ENCODE measurements around the gene RABEP1. TPM values are rescaled to one million over a fixed set of nuclear protein-coding genes. Genes with fewer than 3 reads are reported as not detected.

Gene RABEP1
- total RNA-seq, 4 donors from 2014 or later, result 55.4 to 94.8 (median 87.2) TPM

- DNase-seq (no peak), ATAC-seq (no peak)
- Histone ChIP-seq H3K4me1 (no peaks in the 10 kb centered on the region), H3K36me3 (peaks cover 5 to 92% of the 10 kb centered on the region in 2 donors), H3K9me3 (no peaks in the 10 kb centered on the region), H3K4me3 (no peak overlapping the region), H3K27me3 (no peaks in the 10 kb centered on the region), H3K27ac (no peak overlapping the region)
- in situ Hi-C loops (cut with MboI; ENCODE audit: low sequenced_read_pairs in 4 of 4), result no loop called here
- intact Hi-C loops (cut with DNase I; ENCODE audit: low total_unique reads), result no loop called here
- no peak for TF ChIP-seq CTCF (IDR thresholded peaks at IDR 0.05 in 4 of 5, conservative IDR thresholded peaks at IDR 0.05 in 1 of 5)
- TF ChIP-seq POLR2A (IDR thresholded peaks at IDR 0.05), result no peak
Measured at GRCh38 chr17:5391678-5392077, 109.6 kb downstream of the RABEP1 start.

GRCh38 chr17:5396612-5397011 is 114.5 kb downstream of the RABEP1 start:
- no peak for DNase-seq
- H3K36me3 ChIP-seq, result peaks cover 5 to 93% of the 10 kb centered on the region in 2 donors
- H3K27me3 ChIP-seq, result no peaks in the 10 kb centered on the region
- no peaks in the 10 kb centered on the region for H3K9me3 ChIP-seq
- H3K27ac ChIP-seq, result no peak overlapping the region
- H3K4me3 ChIP-seq, result no peak overlapping the region
- H3K4me1 ChIP-seq, result no peaks in the 10 kb centered on the region
- in situ Hi-C loops (cut with MboI; ENCODE audit: low sequenced_read_pairs in 4 of 4) (no loop called here), intact Hi-C loops (cut with DNase I; ENCODE audit: low total_unique reads) (no loop called here)
- TF ChIP-seq CTCF (IDR thresholded peaks at IDR 0.05 in 4 of 5, conservative IDR thresholded peaks at IDR 0.05 in 1 of 5), result no peak
- TF ChIP-seq POLR2A (IDR thresholded peaks at IDR 0.05), result no peak
- ATAC-seq, result no peak

- no peaks in the 10 kb centered on the region for H3K27me3 ChIP-seq
- H3K4me1 ChIP-seq, result no peaks in the 10 kb centered on the region
- intact Hi-C loops (cut with DNase I; ENCODE audit: low total_unique reads) (no loop called here), in situ Hi-C loops (cut with MboI; ENCODE audit: low sequenced_read_pairs in 4 of 4) (no loop called here)
- H3K36me3 ChIP-seq, result peaks cover 1 to 95% of the 10 kb centered on the region in 2 donors
- ATAC-seq, result no peak
- no peak overlapping the region for H3K4me3 ChIP-seq
- no peak for TF ChIP-seq POLR2A (IDR thresholded peaks at IDR 0.05)
- TF ChIP-seq CTCF (IDR thresholded peaks at IDR 0.05 in 4 of 5, conservative IDR thresholded peaks at IDR 0.05 in 1 of 5), result no peak
- no peaks in the 10 kb centered on the region for H3K9me3 ChIP-seq
- DNase-seq, result no peak
- no peak overlapping the region for H3K27ac ChIP-seq
Measured at GRCh38 chr17:5399767-5400166, 117.7 kb downstream of the RABEP1 start.

- no peaks in the 10 kb centered on the region for H3K9me3 ChIP-seq
- in situ Hi-C loops (cut with MboI; ENCODE audit: low sequenced_read_pairs in 4 of 4), result no loop called here
- H3K27ac ChIP-seq, result no peak overlapping the region
- no peak for TF ChIP-seq CTCF (IDR thresholded peaks at IDR 0.05 in 4 of 5, conservative IDR thresholded peaks at IDR 0.05 in 1 of 5)
- no peak for TF ChIP-seq POLR2A (IDR thresholded peaks at IDR 0.05)
- ATAC-seq (no peak), DNase-seq (no peak)
- intact Hi-C loops (cut with DNase I; ENCODE audit: low total_unique reads), result no loop called here
- H3K36me3 ChIP-seq, result peaks cover 0 to 98% of the 10 kb centered on the region in 2 donors
- no peak overlapping the region for H3K4me3 ChIP-seq
- H3K27me3 ChIP-seq, result no peaks in the 10 kb centered on the region
- peaks cover 0 to 8% of the 10 kb centered on the region in 2 donors for H3K4me1 ChIP-seq
Measured at GRCh38 chr17:5405400-5405799, 123.3 kb downstream of the RABEP1 start.

- Histone ChIP-seq H3K27ac (no peak overlapping the region), H3K4me1 (peaks cover 0 to 21% of the 10 kb centered on the region in 2 donors), H3K9me3 (no peaks in the 10 kb centered on the region), H3K4me3 (no peak overlapping the region), H3K27me3 (no peaks in the 10 kb centered on the region), H3K36me3 (peaks cover 0 to 92% of the 10 kb centered on the region in 2 donors)
- ATAC-seq (no peak), DNase-seq (no peak)
- TF ChIP-seq POLR2A (IDR thresholded peaks at IDR 0.05), result no peak
- intact Hi-C loops (cut with DNase I; ENCODE audit: low total_unique reads), result no loop called here
- in situ Hi-C loops (cut with MboI; ENCODE audit: low sequenced_read_pairs in 4 of 4), result no loop called here
Measured at GRCh38 chr17:5408186-5408585, 126.1 kb downstream of the RABEP1 start.

Measured in gastrocnemius medialis (tissue), 4 donors.